CMK (cell line): ENCODE measurements around the gene LBH.
"Not testable (repeated sequence)": the region's sequence is repeated elsewhere in the genome, so short reads cannot be mapped to it uniquely, and the experiment has no call there.

Experiments
- DNase-seq: peaks from one replicate; pipeline ENCODE4 v3.0.0-alpha.2; 2010; ENCODE audit warnings: low read depth

LBH gene

GRCh38 chr2:30259071-30259470 lies 27.7 kb downstream of the LBH start:
- DNase-seq: no peak

- DNase-seq: no peak
Measured at GRCh38 chr2:30259827-30260679, 28.7 kb downstream of the LBH start.

GRCh38 chr2:30260941-30261340 lies 29.6 kb downstream of the LBH start:
- DNase-seq: no peak

- no peak for DNase-seq
Measured at GRCh38 chr2:30261695-30262211, 30.4 kb downstream of the LBH start.

- no peak for DNase-seq
Measured at GRCh38 chr2:30262716-30263309, 31.5 kb downstream of the LBH start.

- no peak for DNase-seq
Measured at GRCh38 chr2:30264274-30264673, 32.9 kb downstream of the LBH start.

GRCh38 chr2:30265052-30266015 lies 34.0 kb downstream of the LBH start:
- DNase-seq: no peak

- DNase-seq: no peak
Measured at GRCh38 chr2:30266051-30266621, 34.8 kb downstream of the LBH start.

GRCh38 chr2:30266705-30267104 lies 35.4 kb downstream of the LBH start:
- no peak for DNase-seq

- DNase-seq: no peak
Measured at GRCh38 chr2:30267161-30267975, 36.0 kb downstream of the LBH start.

- DNase-seq: no peak
Measured at GRCh38 chr2:30268296-30268871, 37.0 kb downstream of the LBH start.

- DNase-seq: not testable (repeated sequence)
Measured at GRCh38 chr2:30269114-30269770, 37.9 kb downstream of the LBH start.

GRCh38 chr2:30269771-30270145 lies 38.4 kb downstream of the LBH start:
- no peak for DNase-seq

- no peak for DNase-seq
Measured at GRCh38 chr2:30270166-30270565, 38.8 kb downstream of the LBH start.

GRCh38 chr2:30271301-30271700 lies 40.0 kb downstream of the LBH start:
- DNase-seq: no peak

- no peak for DNase-seq
Measured at GRCh38 chr2:30272286-30272685, 41.0 kb downstream of the LBH start.

GRCh38 chr2:30272761-30273573 lies 41.6 kb downstream of the LBH start:
- no peak for DNase-seq

- DNase-seq: no peak
Measured at GRCh38 chr2:30273574-30273929, 42.2 kb downstream of the LBH start.

- no peak for DNase-seq
Measured at GRCh38 chr2:30275256-30275655, 43.9 kb downstream of the LBH start.
